ENCODE data around the gene CDH24.
A peak's percentile ranks its signal among the peaks of the same experiment; 100 is the strongest.

Gene CDH24

GRCh38 chr14:23094666-23095195 is 37.4 kb upstream of the CDH24 start, which contains the start of gene ACIN1:
Gene ACIN1 (minus strand): TSS chr14:23095136. CDS start chr14:23095112, 24 bp downstream.
- peak; percentile 99 for DNase-seq
- Mint-ChIP-seq H3K4me3 (no peak within 1 kb of the TSS), H3K9me3 (no peaks in the 10 kb centered on the region), H3K27me3 (no peaks in the 10 kb centered on the region), H3K36me3 (ENCODE audit: low read depth) (peaks cover 67% of the 10 kb centered on the region), H3K4me1 (ENCODE audit: low read depth) (peaks cover 53% of the 10 kb centered on the region), H3K27ac (no peak within 1 kb of the TSS)

GRCh38 chr14:23093991-23094665 is 36.8 kb upstream of the CDH24 start:
- peaks cover 68% of the 10 kb centered on the region for H3K36me3 Mint-ChIP-seq (ENCODE audit: low read depth)

GRCh38 chr14:23093526-23093925 is 36.2 kb upstream of the CDH24 start:
- Mint-ChIP-seq H3K4me3 (no peak overlapping the region), H3K4me1 (ENCODE audit: low read depth) (peaks cover 57% of the 10 kb centered on the region), H3K9me3 (no peaks in the 10 kb centered on the region), H3K27me3 (no peaks in the 10 kb centered on the region), H3K27ac (peak overlapping the region; percentile 78), H3K36me3 (ENCODE audit: low read depth) (peaks cover 68% of the 10 kb centered on the region)
- DNase-seq, result no peak

More at GRCh38 chr14:23093991-23094665, 36.8 kb upstream of the CDH24 start:
- Mint-ChIP-seq H3K4me3 (no peak overlapping the region), H3K4me1 (ENCODE audit: low read depth) (peaks cover 57% of the 10 kb centered on the region), H3K27me3 (no peaks in the 10 kb centered on the region), H3K9me3 (no peaks in the 10 kb centered on the region), H3K27ac (no peak overlapping the region)
- DNase-seq, result no peak

GRCh38 chr14:23093104-23093503 is 35.8 kb upstream of the CDH24 start:
- H3K36me3 Mint-ChIP-seq (ENCODE audit: low read depth), result peaks cover 68% of the 10 kb centered on the region
- H3K27me3 Mint-ChIP-seq, result no peaks in the 10 kb centered on the region
- H3K4me3 Mint-ChIP-seq, result no peak overlapping the region
- DNase-seq, result no peak
- no peaks in the 10 kb centered on the region for H3K9me3 Mint-ChIP-seq
- peaks cover 55% of the 10 kb centered on the region for H3K4me1 Mint-ChIP-seq (ENCODE audit: low read depth)
- H3K27ac Mint-ChIP-seq, result peak overlapping the region; percentile 78

- H3K27me3 Mint-ChIP-seq, result no peaks in the 10 kb centered on the region
- no peaks in the 10 kb centered on the region for H3K9me3 Mint-ChIP-seq
- H3K27ac Mint-ChIP-seq, result peak overlapping the region; percentile 83
- no peak for DNase-seq
- H3K4me1 Mint-ChIP-seq (ENCODE audit: low read depth), result peaks cover 56% of the 10 kb centered on the region
- peaks cover 68% of the 10 kb centered on the region for H3K36me3 Mint-ChIP-seq (ENCODE audit: low read depth)
- H3K4me3 Mint-ChIP-seq, result no peak overlapping the region
These were observed 34.2 kb upstream of the CDH24 start for GRCh38 chr14:23091294-23092225.

GRCh38 chr14:23090254-23090636 is 32.9 kb upstream of the CDH24 start:
- H3K4me3 Mint-ChIP-seq, result no peak overlapping the region
- no peak for DNase-seq
- peaks cover 66% of the 10 kb centered on the region for H3K4me1 Mint-ChIP-seq (ENCODE audit: low read depth)
- peaks cover 80% of the 10 kb centered on the region for H3K36me3 Mint-ChIP-seq (ENCODE audit: low read depth)
- H3K9me3 Mint-ChIP-seq, result no peaks in the 10 kb centered on the region
- H3K27ac Mint-ChIP-seq, result peak overlapping the region; percentile 76
- H3K27me3 Mint-ChIP-seq, result no peaks in the 10 kb centered on the region

- Mint-ChIP-seq H3K4me3 (no peak overlapping the region), H3K36me3 (ENCODE audit: low read depth) (peaks cover 85% of the 10 kb centered on the region), H3K9me3 (no peaks in the 10 kb centered on the region), H3K27me3 (no peaks in the 10 kb centered on the region), H3K4me1 (ENCODE audit: low read depth) (peaks cover 71% of the 10 kb centered on the region), H3K27ac (peak overlapping the region; percentile 76)
- no peak for DNase-seq
These were observed 32.4 kb upstream of the CDH24 start for GRCh38 chr14:23089498-23090253.

GRCh38 chr14:23086565-23086964 is 29.2 kb upstream of the CDH24 start:
- peak overlapping the region; percentile 89 for H3K27ac Mint-ChIP-seq
- H3K4me1 Mint-ChIP-seq (ENCODE audit: low read depth), result peaks cover 51% of the 10 kb centered on the region
- peaks cover 90% of the 10 kb centered on the region for H3K36me3 Mint-ChIP-seq (ENCODE audit: low read depth)

GRCh38 chr14:23085458-23085857 is 28.1 kb upstream of the CDH24 start:
- Mint-ChIP-seq H3K36me3 (ENCODE audit: low read depth) (peaks cover 93% of the 10 kb centered on the region), H3K27me3 (no peaks in the 10 kb centered on the region), H3K4me1 (ENCODE audit: low read depth) (peaks cover 49% of the 10 kb centered on the region), H3K27ac (peak overlapping the region; percentile 89), H3K9me3 (no peaks in the 10 kb centered on the region), H3K4me3 (peak overlapping the region; percentile 11)
- DNase-seq, result no peak

More at GRCh38 chr14:23086565-23086964, 29.2 kb upstream of the CDH24 start:
- no peaks in the 10 kb centered on the region for H3K9me3 Mint-ChIP-seq
- DNase-seq, result no peak
- H3K27me3 Mint-ChIP-seq, result no peaks in the 10 kb centered on the region
- H3K4me3 Mint-ChIP-seq, result no peak overlapping the region

- Mint-ChIP-seq H3K27ac (peak overlapping the region; percentile 81), H3K27me3 (no peaks in the 10 kb centered on the region), H3K9me3 (no peaks in the 10 kb centered on the region), H3K36me3 (ENCODE audit: low read depth) (peaks cover 93% of the 10 kb centered on the region), H3K4me1 (ENCODE audit: low read depth) (peaks cover 18% of the 10 kb centered on the region), H3K4me3 (no peak overlapping the region)
- no peak for DNase-seq
These were observed 23.2 kb upstream of the CDH24 start for GRCh38 chr14:23080474-23080873.

- no peaks in the 10 kb centered on the region for H3K27me3 Mint-ChIP-seq
- H3K36me3 Mint-ChIP-seq (ENCODE audit: low read depth), result peaks cover 93% of the 10 kb centered on the region
- no peak for DNase-seq
- peak overlapping the region; percentile 81 for H3K27ac Mint-ChIP-seq
- no peaks in the 10 kb centered on the region for H3K9me3 Mint-ChIP-seq
- peaks cover 11% of the 10 kb centered on the region for H3K4me1 Mint-ChIP-seq (ENCODE audit: low read depth)
- no peak overlapping the region for H3K4me3 Mint-ChIP-seq
These were observed 22.4 kb upstream of the CDH24 start for GRCh38 chr14:23079716-23080115.

GRCh38 chr14:23078692-23079116 is 21.4 kb upstream of the CDH24 start:
- H3K27me3 Mint-ChIP-seq, result no peaks in the 10 kb centered on the region
- no peak overlapping the region for H3K4me3 Mint-ChIP-seq
- H3K27ac Mint-ChIP-seq, result peak overlapping the region; percentile 81
- no peak for DNase-seq
- no peaks in the 10 kb centered on the region for H3K9me3 Mint-ChIP-seq
- H3K4me1 Mint-ChIP-seq (ENCODE audit: low read depth), result peaks cover 8% of the 10 kb centered on the region
- peaks cover 96% of the 10 kb centered on the region for H3K36me3 Mint-ChIP-seq (ENCODE audit: low read depth)

GRCh38 chr14:23077962-23078361 is 20.6 kb upstream of the CDH24 start:
- Mint-ChIP-seq H3K4me3 (no peak overlapping the region), H3K36me3 (ENCODE audit: low read depth) (peaks cover 96% of the 10 kb centered on the region), H3K4me1 (ENCODE audit: low read depth) (peaks cover 8% of the 10 kb centered on the region), H3K27me3 (no peaks in the 10 kb centered on the region), H3K27ac (peak overlapping the region; percentile 81), H3K9me3 (no peaks in the 10 kb centered on the region)
- DNase-seq, result no peak

- peaks cover 16% of the 10 kb centered on the region for H3K4me1 Mint-ChIP-seq (ENCODE audit: low read depth)
- no peak overlapping the region for H3K4me3 Mint-ChIP-seq
- no peak for DNase-seq
- peaks cover 98% of the 10 kb centered on the region for H3K36me3 Mint-ChIP-seq (ENCODE audit: low read depth)
- peak overlapping the region; percentile 23 for H3K27ac Mint-ChIP-seq
- no peaks in the 10 kb centered on the region for H3K27me3 Mint-ChIP-seq
- no peaks in the 10 kb centered on the region for H3K9me3 Mint-ChIP-seq
These were observed 19.6 kb upstream of the CDH24 start for GRCh38 chr14:23076785-23077408.

Measured in activated T-cell treated with anti-CD3 and anti-CD28 coated beads, Interleukin-2, amount 50 U/mL, for 24 hours (primary cell).